GM12878 (cell line): ENCODE results near the gene MMP24. TPM values are rescaled to one million over a fixed set of nuclear protein-coding genes. Genes with fewer than 3 reads are reported as not detected.

Experiments
- ATAC-seq: fragments of 200-7000 bp; cut with Tn5 transposase; 3 replicates; pipeline ENCODE4 v1.9.1; 2020; ENCODE audit warnings: mild to moderate bottlenecking, moderate library complexity
- BruUV-seq: library from RNA; stranded (reverse); fragments of 400-500 nt; replicated peaks from 2 replicates; lab custom pipeline; 2021; lab: Mats Ljungman, UMichigan
- CTCF ChIA-PET: fragments of 300-600 bp; sonication (Branson Sonifier 250); formaldehyde crosslinking; extraction: SDS; loops from one replicate; lab custom pipeline; 2021; ENCODE audit warnings: inconsistent platforms; lab: Yijun Ruan, JAX
- POLR2A ChIA-PET: fragments of 350-600 bp; formaldehyde crosslinking; extraction: SDS; loops from one replicate; lab custom pipeline; 2021; ENCODE audit warnings: inconsistent platforms; lab: Charles Lee
- RAD21 ChIA-PET: fragments of 300-600 bp; sonication (Branson Sonifier 250); formaldehyde crosslinking; loops from one replicate; lab custom pipeline; 2023; ENCODE audit warnings: antibody characterized with exemption; ENCODE audit not compliant: unreplicated experiment; lab: Charles Lee
- SMC1A ChIA-PET: fragments of 300-600 bp; sonication (Branson Sonifier 250); formaldehyde crosslinking; loops from one replicate; lab custom pipeline; 2023; ENCODE audit not compliant: unreplicated experiment, uncharacterized antibody; lab: Charles Lee
- DNase-seq: peaks from one replicate; pipeline ENCODE4 v3.0.0-alpha.2; 2011; ENCODE audit warnings: low read depth, low spot score
- FAIRE-seq: peaks from 3 replicates; lab custom pipeline; 2011; peaks lifted over from hg19 to GRCh38; lab: Jason Lieb, UNC
- H2AFZ ChIP-seq: 2 replicates; pipeline ENCODE4 v1.6.0; 2011; ENCODE audit warnings: low read depth, low read length, control low read depth; ENCODE audit not compliant: control insufficient read depth
- H3K27ac ChIP-seq: 2 replicates; pipeline ENCODE4 v1.5.1; 2011; ENCODE audit warnings: control low read depth; ENCODE audit not compliant: control insufficient read depth, insufficient read depth
- H3K27me3 ChIP-seq, 2 experiments: replicated peaks in 1 of 2; 2 replicates each; pipeline versions ENCODE4 v1.6.0 to v1.6.1; 2011; ENCODE audit warnings: low read length in 1 of 2; ENCODE audit not compliant: control insufficient read depth in 2 of 2, insufficient read depth in 2 of 2
- H3K36me3 ChIP-seq, 2 experiments: 2 replicates each; pipeline ENCODE4 v1.5.1; 2011; ENCODE audit warnings: low read length in 1 of 2; ENCODE audit not compliant: control insufficient read depth in 2 of 2, insufficient read depth in 2 of 2
- H3K4me1 ChIP-seq: 2 replicates; pipeline ENCODE4 v1.6.1; 2011; ENCODE audit warnings: mild to moderate bottlenecking, low read length, moderate library complexity, mixed read lengths; ENCODE audit not compliant: control insufficient read depth, insufficient read depth
- H3K4me2 ChIP-seq: 2 replicates; pipeline ENCODE4 v1.6.0; 2011; ENCODE audit warnings: control low read depth; ENCODE audit not compliant: control insufficient read depth, insufficient read depth
- H3K4me3 ChIP-seq: fragments of 200-600 bp; sonication (generic); 2 replicates; pipeline ENCODE4 v1.5.1; 2016
- H3K79me2 ChIP-seq: 2 replicates; pipeline ENCODE4 v1.6.0; 2011; ENCODE audit warnings: low read length; ENCODE audit not compliant: control insufficient read depth, insufficient read depth
- H3K9ac ChIP-seq: 2 replicates; pipeline ENCODE4 v1.8.0; 2011; ENCODE audit warnings: low read length, control low read depth, mixed read lengths; ENCODE audit not compliant: control insufficient read depth, insufficient read depth
- H3K9me3 ChIP-seq: replicated peaks from 3 replicates; pipeline ENCODE4 v1.5.1; 2011; ENCODE audit warnings: mild to moderate bottlenecking, low read length; ENCODE audit not compliant: control insufficient read depth, insufficient read depth
- H4K20me1 ChIP-seq: 2 replicates; pipeline ENCODE4 v1.6.0; 2011; ENCODE audit not compliant: control insufficient read depth, insufficient read depth
- BACH1 ChIP-seq: fragments of 450-650 bp; IDR thresholded peaks from 2 replicates; pipeline ENCODE4 v1.6.1; 2017; ENCODE audit warnings: mild to moderate bottlenecking, borderline replicate concordance
- GABPA ChIP-seq: IDR thresholded peaks from 2 replicates; pipeline ENCODE4 v1.6.1; 2014; ENCODE audit warnings: antibody characterized with exemption, low read depth, mild to moderate bottlenecking, inconsistent platforms
- NFIC ChIP-seq: IDR thresholded peaks from 2 replicates; pipeline ENCODE4 v1.6.1; 2012; ENCODE audit warnings: low read depth, mild to moderate bottlenecking, inconsistent platforms, low read length, moderate library complexity
- POLR2A ChIP-seq: IDR thresholded peaks from 2 replicates; pipeline ENCODE4 v1.6.1; 2011; ENCODE audit warnings: low read depth, mild to moderate bottlenecking, low read length
- POLR2AphosphoS2 ChIP-seq: IDR thresholded peaks from 2 replicates; pipeline ENCODE4 v1.6.1; 2011; ENCODE audit warnings: low read depth, mild to moderate bottlenecking, low read length, improper control_type of control experiment, moderate library complexity
- RAD51 ChIP-seq: fragments of 450-650 bp; IDR thresholded peaks from 2 replicates; pipeline ENCODE4 v1.6.1; 2016; ENCODE audit warnings: moderate library complexity, mild to moderate bottlenecking, inconsistent platforms
- SIX5 ChIP-seq: IDR thresholded peaks from 2 replicates; pipeline ENCODE4 v1.6.1; 2011; ENCODE audit warnings: mild to moderate bottlenecking, low read depth, low read length, moderate library complexity; ENCODE audit not compliant: severe bottlenecking
- SMC3 ChIP-seq: IDR thresholded peaks from 2 replicates; pipeline ENCODE4 v1.6.1; 2011; ENCODE audit warnings: low read length, improper control_type of control experiment, borderline replicate concordance
- STAT1 ChIP-seq: fragments of 450-650 bp; conservative IDR thresholded peaks from 2 replicates; pipeline ENCODE4 v1.6.1; 2014; ENCODE audit warnings: antibody characterized with exemption, mild to moderate bottlenecking
- WGBS: methylation state at CpG from one replicate; pipeline ENCODE4 v1.1.6; 2016; ENCODE audit warnings: low lambda C conversion rate; ENCODE audit not compliant: insufficient replicate concordance, insufficient coverage; ENCODE audit errors: missing lambda C conversion rate; 5-methylcytosine and 5-hydroxymethylcytosine counted together
- in situ Hi-C: fragments of 300-500 bp; cut with MboI; formaldehyde crosslinking; loops from 9 replicates; pipeline ENCODE4 v1.14.3; 2018; ENCODE audit warnings: mixed read lengths
- intact Hi-C: fragments of 100-400 bp; cut with micrococcal nuclease; formaldehyde crosslinking; loops from one replicate; pipeline ENCODE4 v1.14.2; 2022; ENCODE audit not compliant: unreplicated experiment
- polyA plus RNA-seq, 11 experiments: library from polyadenylated mRNA; depleted of rRNA in 4 of 11; unstranded in 6 of 11; stranded (reverse) in 5 of 11; fragments of >200 nt; fragmentation: Nextera tagmentation in 4 of 11; fragmentation: Illumina TruSeq in 1 of 11; extraction: Ambion mirVana in 4 of 11; extraction: Trizol in 1 of 11; gene quantifications; 1 replicate in 1 of 11; 2 replicates in 10 of 11; pipeline versions ENCODE4 v1.2.1 to v1.2.3, GENCODE V29; 2011 to 2016; ENCODE audit warnings: inconsistent platforms in 2 of 11, missing spikeins in 2 of 11, low read depth in 1 of 11
- total RNA-seq, 4 experiments: library from RNA; depleted of rRNA in 3 of 4; stranded (reverse); fragments of >200 nt in 3 of 4; fragmentation: Illumina TruSeq in 1 of 4; extraction: Trizol in 1 of 4; gene quantifications; 2 replicates each; pipeline versions ENCODE4 v1.2.1 to v1.2.3, GENCODE V29; 2013 to 2021
- TF ChIP-seq, protein P1 (sequence below), 3 experiments: IDR thresholded peaks in 2 of 3; conservative IDR thresholded peaks in 1 of 3; 2 replicates each; pipeline ENCODE4 v1.5.1; 2011; ENCODE audit warnings: low read depth in 3 of 3, low read length in 3 of 3, mild to moderate bottlenecking in 3 of 3, control low read depth in 2 of 3, moderate library complexity in 2 of 3, inconsistent platforms in 1 of 3, mixed read lengths in 1 of 3; ENCODE audit not compliant: control insufficient read depth in 2 of 3, insufficient read depth in 1 of 3; ENCODE audit errors: extremely low read depth in 1 of 3
- TF ChIP-seq, protein P2 (sequence below): fragments of 450-650 bp; formaldehyde crosslinking; IDR thresholded peaks from 2 replicates; pipeline ENCODE4 v1.5.0; 2022; ENCODE audit warnings: mild to moderate bottlenecking, missing genetic modification characterization
- TF ChIP-seq, protein P3 (sequence below): fragments of 450-650 bp; IDR thresholded peaks from 2 replicates; pipeline ENCODE4 v1.6.1; 2017; ENCODE audit warnings: low read depth, mild to moderate bottlenecking, moderate library complexity
- TF ChIP-seq, protein P4 (sequence below): IDR thresholded peaks from 2 replicates; pipeline ENCODE4 v1.6.1; 2012; ENCODE audit warnings: improper control_type of control experiment, low read depth, low read length; ENCODE audit not compliant: insufficient replicate concordance

Gene MMP24
- total and polyA plus RNA-seq, 10 of the 15 experiments (the other 5 are each of a cell fraction or from before 2014, with no cell fraction given): 0.01 to 0.11 (median 0.04) TPM; not detected in 5

DNA sequence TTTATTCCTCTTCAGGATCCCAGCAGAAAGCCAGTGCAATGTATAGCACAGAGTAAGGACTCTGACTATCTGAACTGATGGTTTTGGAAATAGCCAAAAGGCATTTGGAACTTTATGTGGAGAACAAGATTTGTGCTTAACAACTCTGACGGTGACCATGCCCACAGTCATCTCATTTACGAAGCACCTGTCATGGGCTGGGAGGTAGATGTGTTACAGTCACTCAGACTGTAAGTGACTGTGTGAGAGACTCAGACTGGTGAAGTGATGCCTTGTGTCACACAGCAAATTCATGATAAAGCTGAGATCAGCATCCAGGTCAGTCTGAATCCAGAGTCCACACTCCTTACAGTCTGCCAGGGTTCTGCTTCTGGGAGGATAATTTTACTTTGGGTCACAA lies 89.6 kb downstream of the MMP24 start:
- ChIA-PET SMC1A (no interaction called here), POLR2A (no interaction called here), RAD21 (no interaction called here), CTCF (no interaction called here)
- Histone ChIP-seq H3K9me3 (no peaks in the 10 kb centered on the region), H3K27me3 (no peaks in the 10 kb centered on the region), H3K4me3 (no peak overlapping the region), H3K79me2 (no peaks in the 10 kb centered on the region), H3K4me1 (no peaks in the 10 kb centered on the region), H3K36me3 (peaks cover 0 to 2% of the 10 kb centered on the region in 2 experiments; a peak in 1 of 4 replicates), H4K20me1 (no peaks in the 10 kb centered on the region), H3K4me2 (no peak overlapping the region), H2AFZ (no peak overlapping the region), H3K27ac (no peak overlapping the region), H3K9ac (no peak overlapping the region)
- 93% methylated on average over 2 of the region's 2 CpGs for WGBS
- FAIRE-seq (no peak), ATAC-seq (no peak), DNase-seq (no peak)
- no TSS peak for BruUV-seq
- in situ Hi-C loops (no loop called here), intact Hi-C loops (no loop called here)
- TF ChIP-seq, protein P1, sequence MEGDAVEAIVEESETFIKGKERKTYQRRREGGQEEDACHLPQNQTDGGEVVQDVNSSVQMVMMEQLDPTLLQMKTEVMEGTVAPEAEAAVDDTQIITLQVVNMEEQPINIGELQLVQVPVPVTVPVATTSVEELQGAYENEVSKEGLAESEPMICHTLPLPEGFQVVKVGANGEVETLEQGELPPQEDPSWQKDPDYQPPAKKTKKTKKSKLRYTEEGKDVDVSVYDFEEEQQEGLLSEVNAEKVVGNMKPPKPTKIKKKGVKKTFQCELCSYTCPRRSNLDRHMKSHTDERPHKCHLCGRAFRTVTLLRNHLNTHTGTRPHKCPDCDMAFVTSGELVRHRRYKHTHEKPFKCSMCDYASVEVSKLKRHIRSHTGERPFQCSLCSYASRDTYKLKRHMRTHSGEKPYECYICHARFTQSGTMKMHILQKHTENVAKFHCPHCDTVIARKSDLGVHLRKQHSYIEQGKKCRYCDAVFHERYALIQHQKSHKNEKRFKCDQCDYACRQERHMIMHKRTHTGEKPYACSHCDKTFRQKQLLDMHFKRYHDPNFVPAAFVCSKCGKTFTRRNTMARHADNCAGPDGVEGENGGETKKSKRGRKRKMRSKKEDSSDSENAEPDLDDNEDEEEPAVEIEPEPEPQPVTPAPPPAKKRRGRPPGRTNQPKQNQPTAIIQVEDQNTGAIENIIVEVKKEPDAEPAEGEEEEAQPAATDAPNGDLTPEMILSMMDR (IDR thresholded peaks at IDR 0.05 in 2 of 3, conservative IDR thresholded peaks at IDR 0.05 in 1 of 3; ENCODE audit: control insufficient read depth in 2 of 3, extremely low read depth in 1 of 3, insufficient read depth in 1 of 3, low read depth in 3 of 3, low read length in 3 of 3): no peak
- TF ChIP-seq, protein P2, sequence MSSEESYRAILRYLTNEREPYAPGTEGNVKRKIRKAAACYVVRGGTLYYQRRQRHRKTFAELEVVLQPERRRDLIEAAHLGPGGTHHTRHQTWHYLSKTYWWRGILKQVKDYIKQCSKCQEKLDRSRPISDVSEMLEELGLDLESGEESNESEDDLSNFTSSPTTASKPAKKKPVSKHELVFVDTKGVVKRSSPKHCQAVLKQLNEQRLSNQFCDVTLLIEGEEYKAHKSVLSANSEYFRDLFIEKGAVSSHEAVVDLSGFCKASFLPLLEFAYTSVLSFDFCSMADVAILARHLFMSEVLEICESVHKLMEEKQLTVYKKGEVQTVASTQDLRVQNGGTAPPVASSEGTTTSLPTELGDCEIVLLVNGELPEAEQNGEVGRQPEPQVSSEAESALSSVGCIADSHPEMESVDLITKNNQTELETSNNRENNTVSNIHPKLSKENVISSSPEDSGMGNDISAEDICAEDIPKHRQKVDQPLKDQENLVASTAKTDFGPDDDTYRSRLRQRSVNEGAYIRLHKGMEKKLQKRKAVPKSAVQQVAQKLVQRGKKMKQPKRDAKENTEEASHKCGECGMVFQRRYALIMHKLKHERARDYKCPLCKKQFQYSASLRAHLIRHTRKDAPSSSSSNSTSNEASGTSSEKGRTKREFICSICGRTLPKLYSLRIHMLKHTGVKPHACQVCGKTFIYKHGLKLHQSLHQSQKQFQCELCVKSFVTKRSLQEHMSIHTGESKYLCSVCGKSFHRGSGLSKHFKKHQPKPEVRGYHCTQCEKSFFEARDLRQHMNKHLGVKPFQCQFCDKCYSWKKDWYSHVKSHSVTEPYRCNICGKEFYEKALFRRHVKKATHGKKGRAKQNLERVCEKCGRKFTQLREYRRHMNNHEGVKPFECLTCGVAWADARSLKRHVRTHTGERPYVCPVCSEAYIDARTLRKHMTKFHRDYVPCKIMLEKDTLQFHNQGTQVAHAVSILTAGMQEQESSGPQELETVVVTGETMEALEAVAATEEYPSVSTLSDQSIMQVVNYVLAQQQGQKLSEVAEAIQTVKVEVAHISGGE (CRISPR knock-in tag): no peak
- TF ChIP-seq STAT1: no peak
- TF ChIP-seq, protein P3, sequence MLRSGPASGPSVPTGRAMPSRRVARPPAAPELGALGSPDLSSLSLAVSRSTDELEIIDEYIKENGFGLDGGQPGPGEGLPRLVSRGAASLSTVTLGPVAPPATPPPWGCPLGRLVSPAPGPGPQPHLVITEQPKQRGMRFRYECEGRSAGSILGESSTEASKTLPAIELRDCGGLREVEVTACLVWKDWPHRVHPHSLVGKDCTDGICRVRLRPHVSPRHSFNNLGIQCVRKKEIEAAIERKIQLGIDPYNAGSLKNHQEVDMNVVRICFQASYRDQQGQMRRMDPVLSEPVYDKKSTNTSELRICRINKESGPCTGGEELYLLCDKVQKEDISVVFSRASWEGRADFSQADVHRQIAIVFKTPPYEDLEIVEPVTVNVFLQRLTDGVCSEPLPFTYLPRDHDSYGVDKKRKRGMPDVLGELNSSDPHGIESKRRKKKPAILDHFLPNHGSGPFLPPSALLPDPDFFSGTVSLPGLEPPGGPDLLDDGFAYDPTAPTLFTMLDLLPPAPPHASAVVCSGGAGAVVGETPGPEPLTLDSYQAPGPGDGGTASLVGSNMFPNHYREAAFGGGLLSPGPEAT: no peak
- TF ChIP-seq RAD51: no peak
- TF ChIP-seq BACH1: no peak
- TF ChIP-seq, protein P4, sequence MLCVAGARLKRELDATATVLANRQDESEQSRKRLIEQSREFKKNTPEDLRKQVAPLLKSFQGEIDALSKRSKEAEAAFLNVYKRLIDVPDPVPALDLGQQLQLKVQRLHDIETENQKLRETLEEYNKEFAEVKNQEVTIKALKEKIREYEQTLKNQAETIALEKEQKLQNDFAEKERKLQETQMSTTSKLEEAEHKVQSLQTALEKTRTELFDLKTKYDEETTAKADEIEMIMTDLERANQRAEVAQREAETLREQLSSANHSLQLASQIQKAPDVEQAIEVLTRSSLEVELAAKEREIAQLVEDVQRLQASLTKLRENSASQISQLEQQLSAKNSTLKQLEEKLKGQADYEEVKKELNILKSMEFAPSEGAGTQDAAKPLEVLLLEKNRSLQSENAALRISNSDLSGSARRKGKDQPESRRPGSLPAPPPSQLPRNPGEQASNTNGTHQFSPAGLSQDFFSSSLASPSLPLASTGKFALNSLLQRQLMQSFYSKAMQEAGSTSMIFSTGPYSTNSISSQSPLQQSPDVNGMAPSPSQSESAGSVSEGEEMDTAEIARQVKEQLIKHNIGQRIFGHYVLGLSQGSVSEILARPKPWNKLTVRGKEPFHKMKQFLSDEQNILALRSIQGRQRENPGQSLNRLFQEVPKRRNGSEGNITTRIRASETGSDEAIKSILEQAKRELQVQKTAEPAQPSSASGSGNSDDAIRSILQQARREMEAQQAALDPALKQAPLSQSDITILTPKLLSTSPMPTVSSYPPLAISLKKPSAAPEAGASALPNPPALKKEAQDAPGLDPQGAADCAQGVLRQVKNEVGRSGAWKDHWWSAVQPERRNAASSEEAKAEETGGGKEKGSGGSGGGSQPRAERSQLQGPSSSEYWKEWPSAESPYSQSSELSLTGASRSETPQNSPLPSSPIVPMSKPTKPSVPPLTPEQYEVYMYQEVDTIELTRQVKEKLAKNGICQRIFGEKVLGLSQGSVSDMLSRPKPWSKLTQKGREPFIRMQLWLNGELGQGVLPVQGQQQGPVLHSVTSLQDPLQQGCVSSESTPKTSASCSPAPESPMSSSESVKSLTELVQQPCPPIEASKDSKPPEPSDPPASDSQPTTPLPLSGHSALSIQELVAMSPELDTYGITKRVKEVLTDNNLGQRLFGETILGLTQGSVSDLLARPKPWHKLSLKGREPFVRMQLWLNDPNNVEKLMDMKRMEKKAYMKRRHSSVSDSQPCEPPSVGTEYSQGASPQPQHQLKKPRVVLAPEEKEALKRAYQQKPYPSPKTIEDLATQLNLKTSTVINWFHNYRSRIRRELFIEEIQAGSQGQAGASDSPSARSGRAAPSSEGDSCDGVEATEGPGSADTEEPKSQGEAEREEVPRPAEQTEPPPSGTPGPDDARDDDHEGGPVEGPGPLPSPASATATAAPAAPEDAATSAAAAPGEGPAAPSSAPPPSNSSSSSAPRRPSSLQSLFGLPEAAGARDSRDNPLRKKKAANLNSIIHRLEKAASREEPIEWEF: no peak
- no peak for TF ChIP-seq GABPA
- no peak for TF ChIP-seq SMC3
- TF ChIP-seq POLR2A: no peak
- no peak for TF ChIP-seq NFIC
- no peak for TF ChIP-seq SIX5
- no peak for TF ChIP-seq POLR2AphosphoS2
